Measurements from ENCODE around the gene EIF3K.

Gene EIF3K

GRCh38 chr19:38679839-38680238, 60.9 kb downstream of the EIF3K start:
- TF ChIP-seq TAF1 (IDR thresholded peaks at IDR 0.05; ENCODE audit: borderline replicate concordance, insufficient read depth, low read length), result no peak
- TF ChIP-seq POLR2AphosphoS5 (IDR thresholded peaks at IDR 0.05; ENCODE audit: low read depth, low read length), result no peak
- no peak for TF ChIP-seq SIN3A (IDR thresholded peaks at IDR 0.05; ENCODE audit: borderline replicate concordance, insufficient read depth, low read length)
- TF ChIP-seq REST (IDR thresholded peaks at IDR 0.05; ENCODE audit: insufficient read depth in 1 of 2, low read depth in 2 of 2, low read length in 2 of 2), result no peak
- no peak for TF ChIP-seq FOXP2 (optimal IDR thresholded peaks at IDR 0.05; ENCODE audit: borderline replicate concordance, extremely low read depth, extremely low read length, insufficient read depth)

- no peak for TF ChIP-seq FOXP2 (optimal IDR thresholded peaks at IDR 0.05; ENCODE audit: borderline replicate concordance, extremely low read depth, extremely low read length, insufficient read depth)
- no peak for TF ChIP-seq SIN3A (IDR thresholded peaks at IDR 0.05; ENCODE audit: borderline replicate concordance, insufficient read depth, low read length)
- no peak for TF ChIP-seq POLR2AphosphoS5 (IDR thresholded peaks at IDR 0.05; ENCODE audit: low read depth, low read length)
- TF ChIP-seq TAF1 (IDR thresholded peaks at IDR 0.05; ENCODE audit: borderline replicate concordance, insufficient read depth, low read length), result no peak
- TF ChIP-seq REST (IDR thresholded peaks at IDR 0.05; ENCODE audit: insufficient read depth in 1 of 2, low read depth in 2 of 2, low read length in 2 of 2), result no peak
Observed at GRCh38 chr19:38682195-38682867, 63.3 kb downstream of the EIF3K start.

- no peak for TF ChIP-seq SIN3A (IDR thresholded peaks at IDR 0.05; ENCODE audit: borderline replicate concordance, insufficient read depth, low read length)
- no peak for TF ChIP-seq FOXP2 (optimal IDR thresholded peaks at IDR 0.05; ENCODE audit: borderline replicate concordance, extremely low read depth, extremely low read length, insufficient read depth)
- no peak for TF ChIP-seq REST (IDR thresholded peaks at IDR 0.05; ENCODE audit: insufficient read depth in 1 of 2, low read depth in 2 of 2, low read length in 2 of 2)
- no peak for TF ChIP-seq TAF1 (IDR thresholded peaks at IDR 0.05; ENCODE audit: borderline replicate concordance, insufficient read depth, low read length)
- no peak for TF ChIP-seq POLR2AphosphoS5 (IDR thresholded peaks at IDR 0.05; ENCODE audit: low read depth, low read length)
Observed at GRCh38 chr19:38682872-38683392, 63.9 kb downstream of the EIF3K start.

- no peak for TF ChIP-seq FOXP2 (optimal IDR thresholded peaks at IDR 0.05; ENCODE audit: borderline replicate concordance, extremely low read depth, extremely low read length, insufficient read depth)
- no peak for TF ChIP-seq SIN3A (IDR thresholded peaks at IDR 0.05; ENCODE audit: borderline replicate concordance, insufficient read depth, low read length)
- no peak for TF ChIP-seq POLR2AphosphoS5 (IDR thresholded peaks at IDR 0.05; ENCODE audit: low read depth, low read length)
- TF ChIP-seq TAF1 (IDR thresholded peaks at IDR 0.05; ENCODE audit: borderline replicate concordance, insufficient read depth, low read length), result no peak
- TF ChIP-seq REST (IDR thresholded peaks at IDR 0.05; ENCODE audit: insufficient read depth in 1 of 2, low read depth in 2 of 2, low read length in 2 of 2), result no peak
Observed at GRCh38 chr19:38683393-38684077, 64.5 kb downstream of the EIF3K start.
